Measurements from ENCODE around the gene ASAP3. TPM values are rescaled to one million over a fixed set of nuclear protein-coding genes. Genes with fewer than 3 reads are reported as not detected.

ASAP3 gene
- total and polyA plus RNA-seq, 2 of the 4 experiments (the other 2 are of a cell fraction): 18.6 to 18.8 TPM

GRCh38 chr1:23422941-23423340, 61.0 kb downstream of the ASAP3 start:
- Histone ChIP-seq H3K27me3 (ENCODE audit: control insufficient read depth, insufficient read depth, low read length) (no peaks in the 10 kb centered on the region), H3K14ac (replicated peaks; ENCODE audit: low read depth, low read length) (peak overlapping the region; percentile 33; the same call in 1 of the 2 replicates), H2BK20ac (ENCODE audit: low read depth, low read length) (peak overlapping the region; percentile 46; the same call in 1 of the 2 replicates), H3K56ac (ENCODE audit: extremely low read depth, insufficient read depth, low read length) (no peak overlapping the region), H2BK120ac (ENCODE audit: low read depth, low read length) (peak overlapping the region; percentile 78), H4K20me1 (ENCODE audit: insufficient read depth, low read length) (no peaks in the 10 kb centered on the region; the same call in 1 of the 2 replicates), H2AK9ac (replicated peaks; ENCODE audit: low read depth, low read length, poor library complexity) (peak overlapping the region; percentile 92), H3K4me3 (ENCODE audit: insufficient read depth, low read depth, low read length) (no peak overlapping the region), H3K18ac (ENCODE audit: low read depth, low read length) (peak overlapping the region; percentile 42; the same call in 1 of the 2 replicates), H2BK5ac (ENCODE audit: low read depth, low read length, poor library complexity, severe bottlenecking) (peak overlapping the region; percentile 72), H3K9me3 (ENCODE audit: control insufficient read depth, insufficient read depth, low read length) (no peaks in the 10 kb centered on the region), H3K23ac (ENCODE audit: low read depth, low read length) (peak overlapping the region; percentile 78), H4K8ac (ENCODE audit: low read depth in 2 of 2, low read length in 2 of 2) (peak overlapping the region; percentile 67 to 98; a peak in 3 of 4 replicates), H3K9ac (ENCODE audit: low read depth, low read length) (no peak overlapping the region), H3K4me2 (ENCODE audit: low read depth, low read length) (no peak overlapping the region), H2AK5ac (ENCODE audit: low read depth, low read length) (peak overlapping the region; percentile 37; the same call in 1 of the 2 replicates), H3K4ac (ENCODE audit: low read depth, low read length) (peak overlapping the region; percentile 81), H3K27ac (ENCODE audit: insufficient read depth, low read length) (peak overlapping the region; percentile 76; the same call in 1 of the 2 replicates), H4K91ac (ENCODE audit: insufficient read depth, low read depth, low read length) (peak overlapping the region; percentile 83), H3K9me1 (ENCODE audit: insufficient read depth, low read length) (peaks cover 22% of the 10 kb centered on the region), H2AFZ (replicated peaks; ENCODE audit: low read length, poor library complexity) (peak overlapping the region; percentile 93), H3K4me1 (ENCODE audit: control insufficient read depth, insufficient read depth, low read length) (peaks cover 14% of the 10 kb centered on the region), H2BK15ac (ENCODE audit: low read depth, low read length) (peak overlapping the region; percentile 90; the same call in 1 of the 3 replicates), H3K36me3 (ENCODE audit: control insufficient read depth, insufficient read depth, low read length) (peaks cover 2% of the 10 kb centered on the region; the same call in 1 of the 2 replicates), H3K79me1 (ENCODE audit: low read depth in 1 of 2, low read length in 2 of 2) (peaks cover 0 to 11% of the 10 kb centered on the region in 2 experiments; a peak in 2 of 4 replicates), H4K5ac (ENCODE audit: low read depth, low read length) (peak overlapping the region; percentile 74)
- DNase-seq (no peak), ATAC-seq (ENCODE audit: low read depth) (no peak)
- TF ChIP-seq MXI1 (IDR thresholded peaks at IDR 0.05; ENCODE audit: borderline replicate concordance, low read depth, low read length) (no peak), ELK1 (IDR thresholded peaks at IDR 0.05; ENCODE audit: borderline replicate concordance, low read depth, low read length) (no peak), CHD1 (IDR thresholded peaks at IDR 0.05; ENCODE audit: low read depth, low read length) (no peak), MAFK (IDR thresholded peaks at IDR 0.05; ENCODE audit: low read depth, low read length) (no peak)
- intact Hi-C loops (cut with micrococcal nuclease) (loop anchor here (5.0 kb wide), 1 partner anchor 114 kb away; no protein-coding TSS in a partner anchor), in situ Hi-C loops (cut with MboI; ENCODE audit: low sequenced_read_pairs) (no loop called here), dilution Hi-C loops (cut with HindIII; ENCODE audit: low sequenced_read_pairs, unreplicated experiment) (loop anchor here (10.0 kb wide), 1 partner anchor 88 kb away; no protein-coding TSS in a partner anchor)
- 87% methylated on average over 3 of the region's 6 CpGs; no CpG with 5 or more reads in 1 of the 2 experiments for WGBS, 2 experiments (ENCODE audit: extremely low coverage in 2 of 2, insufficient read length in 1 of 2)
- no TSS peak for BruUV-seq (replicated peaks)
- ChIA-PET POLR2A (ENCODE audit: unreplicated experiment) (interaction anchor here (0.9 kb wide), 1 partner anchor 55 kb away, joined by 3 read pairs; no protein-coding TSS in a partner anchor), CTCF (interaction anchor here (0.6 to 2.0 kb wide), 6 partner anchors 10 to 1350 kb away, joined by 3 to 10 read pairs (median 5); partner anchors contain the start of gene ASAP3)
